GM23338 (cell line): ENCODE measurements around the gene ZBTB42. TPM values are rescaled to one million over a fixed set of nuclear protein-coding genes. Genes with fewer than 3 reads are reported as not detected.

Experiments
- ATAC-seq: fragments of 200-7000 bp; cut with Tn5 transposase; 3 replicates; pipeline ENCODE4 v1.9.1; 2020
- DNase-seq: peaks from one replicate; pipeline ENCODE4 v3.0.0-alpha.2; 2015; ENCODE audit warnings: low spot score
- H2AFZ ChIP-seq: fragments of 200-600 bp; sonication (generic); 2 replicates; pipeline ENCODE4 v1.8.0; 2016; ENCODE audit warnings: antibody characterized with exemption, mild to moderate bottlenecking, moderate library complexity
- H3F3A ChIP-seq: fragments of 200-600 bp; sonication (generic); replicated peaks from 2 replicates; pipeline ENCODE4 v1.8.0; 2017; ENCODE audit warnings: antibody characterized with exemption, mixed run types, low read depth
- H3K27ac ChIP-seq: fragments of 200-600 bp; sonication (generic); 2 replicates; pipeline ENCODE4 v1.6.1; 2016; ENCODE audit warnings: low read depth
- H3K27me3 ChIP-seq: fragments of 200-600 bp; sonication (generic); 2 replicates; pipeline ENCODE4 v1.8.0; 2016; ENCODE audit warnings: mild to moderate bottlenecking, mixed run types, moderate library complexity; ENCODE audit not compliant: insufficient read depth
- H3K36me3 ChIP-seq: fragments of 200-600 bp; sonication (generic); 2 replicates; pipeline ENCODE4 v1.8.0; 2016; ENCODE audit warnings: mild to moderate bottlenecking; ENCODE audit not compliant: insufficient read depth
- H3K4me1 ChIP-seq: fragments of 200-600 bp; sonication (generic); 2 replicates; pipeline ENCODE4 v1.8.0; 2016; ENCODE audit warnings: mild to moderate bottlenecking, moderate library complexity; ENCODE audit not compliant: insufficient read depth
- H3K4me2 ChIP-seq: fragments of 200-600 bp; sonication (generic); 2 replicates; pipeline ENCODE4 v1.7.1; 2017; ENCODE audit warnings: mixed run types
- H3K4me3 ChIP-seq: fragments of 200-600 bp; sonication (generic); 2 replicates; pipeline ENCODE4 v1.6.1; 2016; ENCODE audit warnings: mixed run types
- H3K79me2 ChIP-seq: fragments of 200-600 bp; sonication (generic); replicated peaks from 2 replicates; pipeline ENCODE4 v1.8.0; 2017; ENCODE audit warnings: mild to moderate bottlenecking; ENCODE audit not compliant: insufficient read depth
- H3K9me2 ChIP-seq: fragments of 200-600 bp; sonication (generic); 2 replicates; pipeline ENCODE4 v1.8.0; 2017; ENCODE audit not compliant: insufficient read depth
- H4K20me1 ChIP-seq: fragments of 200-600 bp; sonication (generic); replicated peaks from 2 replicates; pipeline ENCODE4 v1.8.0; 2017; ENCODE audit warnings: mild to moderate bottlenecking; ENCODE audit not compliant: insufficient read depth
- H3K27ac Mint-ChIP-seq: 2 replicates; pipeline ENCODE4 v1.8.0; 2020; ENCODE audit warnings: inconsistent platforms, mild to moderate bottlenecking, moderate library complexity, mixed read lengths
- H3K27me3 Mint-ChIP-seq: 3 replicates; pipeline ENCODE4 v1.8.0; 2022; ENCODE audit warnings: low read depth, mild to moderate bottlenecking, moderate library complexity, mixed read lengths, inconsistent platforms; ENCODE audit not compliant: insufficient read depth, poor library complexity
- H3K36me3 Mint-ChIP-seq: 3 replicates; pipeline ENCODE4 v1.8.0; 2021; ENCODE audit warnings: low read depth, mild to moderate bottlenecking, inconsistent platforms, moderate library complexity, mixed read lengths
- H3K4me1 Mint-ChIP-seq: 3 replicates; pipeline ENCODE4 v1.8.0; 2020; ENCODE audit warnings: mild to moderate bottlenecking, inconsistent platforms, mixed read lengths
- H3K4me3 Mint-ChIP-seq: 3 replicates; pipeline ENCODE4 v1.8.0; 2021; ENCODE audit warnings: moderate library complexity, mild to moderate bottlenecking, inconsistent platforms, mixed read lengths
- H3K9me3 Mint-ChIP-seq: 3 replicates; pipeline ENCODE4 v1.8.0; 2020; ENCODE audit warnings: moderate library complexity, mild to moderate bottlenecking, inconsistent platforms, mixed read lengths
- CREB1 ChIP-seq: fragments of 250-450 bp; sonication (Bioruptor Pico); IDR thresholded peaks from 2 replicates; pipeline ENCODE4 v1.5.0; 2020; ENCODE audit warnings: low read depth, mild to moderate bottlenecking, moderate library complexity
- JUNB ChIP-seq: IDR thresholded peaks from one replicate; pipeline ENCODE4 v1.6.1; 2016; ENCODE audit warnings: antibody characterized with exemption; ENCODE audit not compliant: unreplicated experiment
- polyA plus RNA-seq: library from polyadenylated mRNA; unstranded; fragments of >200 nt; fragmentation: Nextera tagmentation; extraction: Ambion mirVana; gene quantifications from 2 replicates; pipeline ENCODE4 v1.2.1, GENCODE V29; 2016
- total RNA-seq: library from RNA; depleted of rRNA; stranded (reverse); fragments of >200 nt; shearing (Covaris generic); gene quantifications from 2 replicates; pipeline ENCODE4 v1.2.3, GENCODE V29; 2014
- TF ChIP-seq, protein P1 (sequence below), 2 experiments: fragments of 200-600 bp in 1 of 2; sonication (generic) in 1 of 2; conservative IDR thresholded peaks; 2 replicates each; pipeline versions ENCODE4 v1.5.1 to v1.6.1; 2016 to 2017; ENCODE audit warnings: antibody characterized with exemption in 2 of 2, low read depth in 2 of 2, mild to moderate bottlenecking in 2 of 2, moderate library complexity in 1 of 2
- TF ChIP-seq, protein P2 (sequence below): IDR thresholded peaks from 2 replicates; pipeline ENCODE4 v1.6.1; 2016; ENCODE audit warnings: antibody characterized with exemption
- TF ChIP-seq, protein P3 (sequence below): fragments of 250-450 bp; sonication (Bioruptor Pico); IDR thresholded peaks from 2 replicates; pipeline ENCODE4 v1.5.0; 2020; ENCODE audit warnings: mild to moderate bottlenecking, moderate library complexity
- TF ChIP-seq, protein P4 (sequence below): IDR thresholded peaks from one replicate; pipeline ENCODE4 v1.6.1; 2018; ENCODE audit warnings: antibody characterized with exemption; ENCODE audit not compliant: unreplicated experiment

Gene ZBTB42
- total and polyA plus RNA-seq, 2 experiments from 2014 or later, result 0.70 to 4.4 TPM

DNA sequence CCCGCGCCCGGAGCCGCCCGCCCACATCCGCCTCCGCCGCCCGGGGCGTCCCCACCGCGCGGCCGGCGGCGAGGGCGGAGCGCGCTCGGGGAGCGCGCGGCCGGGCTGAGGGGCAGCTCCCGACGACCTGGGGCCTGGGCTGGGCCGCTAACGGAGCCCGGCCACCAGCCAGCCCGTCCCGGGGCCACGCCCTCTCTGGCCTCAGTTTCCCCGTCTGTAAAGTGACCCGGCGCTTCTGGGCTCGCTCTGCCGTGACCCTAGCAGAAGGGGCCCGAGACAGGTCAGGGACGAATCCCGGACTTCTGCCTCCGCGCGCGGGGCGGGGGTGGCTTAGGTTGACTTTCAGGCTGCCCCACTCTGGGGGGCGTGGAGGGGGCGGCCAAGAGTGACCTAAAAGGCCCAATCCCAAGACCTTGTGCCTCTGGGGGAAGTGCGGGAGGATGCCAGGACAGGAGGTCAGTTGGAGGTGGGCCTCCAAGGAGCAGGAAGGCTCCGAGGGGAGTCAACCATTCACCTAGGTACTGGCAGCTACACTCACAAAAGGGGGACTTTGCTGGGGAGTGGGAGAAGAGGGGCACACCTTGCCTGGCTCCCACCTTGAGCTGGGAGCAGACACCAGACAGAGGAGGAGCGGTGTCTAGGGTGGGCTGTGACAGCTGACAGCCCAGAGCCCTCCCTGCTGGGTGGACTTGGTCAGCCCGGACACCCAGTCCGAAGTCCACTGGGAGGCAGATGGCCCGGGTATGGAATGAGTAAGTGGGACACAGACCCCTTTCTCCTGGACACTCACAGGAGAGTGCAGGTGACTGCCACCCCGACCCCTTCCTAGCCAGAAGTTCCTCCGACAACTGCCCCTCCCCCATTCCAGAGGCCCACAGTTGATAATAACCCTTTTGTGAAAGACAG is 4.9 kb upstream of the ZBTB42 start (continued):
- TF ChIP-seq, protein P1, sequence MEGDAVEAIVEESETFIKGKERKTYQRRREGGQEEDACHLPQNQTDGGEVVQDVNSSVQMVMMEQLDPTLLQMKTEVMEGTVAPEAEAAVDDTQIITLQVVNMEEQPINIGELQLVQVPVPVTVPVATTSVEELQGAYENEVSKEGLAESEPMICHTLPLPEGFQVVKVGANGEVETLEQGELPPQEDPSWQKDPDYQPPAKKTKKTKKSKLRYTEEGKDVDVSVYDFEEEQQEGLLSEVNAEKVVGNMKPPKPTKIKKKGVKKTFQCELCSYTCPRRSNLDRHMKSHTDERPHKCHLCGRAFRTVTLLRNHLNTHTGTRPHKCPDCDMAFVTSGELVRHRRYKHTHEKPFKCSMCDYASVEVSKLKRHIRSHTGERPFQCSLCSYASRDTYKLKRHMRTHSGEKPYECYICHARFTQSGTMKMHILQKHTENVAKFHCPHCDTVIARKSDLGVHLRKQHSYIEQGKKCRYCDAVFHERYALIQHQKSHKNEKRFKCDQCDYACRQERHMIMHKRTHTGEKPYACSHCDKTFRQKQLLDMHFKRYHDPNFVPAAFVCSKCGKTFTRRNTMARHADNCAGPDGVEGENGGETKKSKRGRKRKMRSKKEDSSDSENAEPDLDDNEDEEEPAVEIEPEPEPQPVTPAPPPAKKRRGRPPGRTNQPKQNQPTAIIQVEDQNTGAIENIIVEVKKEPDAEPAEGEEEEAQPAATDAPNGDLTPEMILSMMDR (conservative IDR thresholded peaks at IDR 0.05; ENCODE audit: low read depth in 2 of 2), result no peak

DNA sequence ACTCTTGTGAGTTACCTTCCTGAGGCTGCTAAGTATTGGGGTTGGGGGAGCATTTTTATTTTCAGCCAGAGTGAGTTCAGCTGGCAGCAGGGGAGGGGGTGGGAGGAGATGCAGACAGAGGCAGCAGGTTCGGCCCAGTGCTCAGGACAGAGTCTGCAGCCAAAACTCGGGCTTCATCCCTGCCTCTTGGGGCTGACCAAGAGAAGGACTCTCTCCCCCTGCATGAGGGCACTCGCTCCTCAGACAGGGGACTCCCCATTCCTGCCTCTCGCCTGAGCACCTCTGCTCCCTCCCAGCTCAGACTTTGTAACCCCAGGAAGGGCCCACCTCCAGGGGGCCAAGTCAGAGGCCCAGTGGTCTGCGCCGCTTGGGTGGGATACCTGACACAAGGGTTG is 4.2 kb upstream of the ZBTB42 start:
- H3K4me1 Mint-ChIP-seq, result peaks cover 43% of the 10 kb centered on the region
- peaks cover under 1% of the 10 kb centered on the region; the same call in 2 of the 3 replicates for H3K36me3 Mint-ChIP-seq
- H3K4me1 ChIP-seq, result peaks cover 34% of the 10 kb centered on the region
- H3K27ac Mint-ChIP-seq, result no peak overlapping the region
- H3K9me3 Mint-ChIP-seq, result no peaks in the 10 kb centered on the region
- 0 out of 2 replicates have a peak overlapping the region, but pooled peaks have one; percentile 13 for H3K4me3 ChIP-seq
- peaks cover 52% of the 10 kb centered on the region for H3K27me3 ChIP-seq
- H3K36me3 ChIP-seq, result no peaks in the 10 kb centered on the region
- no peak for ATAC-seq
- H3K27ac ChIP-seq, result no peak overlapping the region
- H3K27me3 Mint-ChIP-seq, result peaks cover 51% of the 10 kb centered on the region
- H3K4me2 ChIP-seq, result peak overlapping the region; percentile 88
- DNase-seq, result no peak
- H3K4me3 Mint-ChIP-seq, result peak overlapping the region; percentile 60
- peaks cover 13% of the 10 kb centered on the region; the same call in 1 of the 2 replicates for H3K79me2 ChIP-seq
- H3F3A ChIP-seq, result peaks cover 12% of the 10 kb centered on the region; the same call in 1 of the 2 replicates
- H2AFZ ChIP-seq, result no peak overlapping the region
- TF ChIP-seq CREB1 (CRISPR knock-in tag) (no peak), JUNB (no peak)
- TF ChIP-seq, protein P2, sequence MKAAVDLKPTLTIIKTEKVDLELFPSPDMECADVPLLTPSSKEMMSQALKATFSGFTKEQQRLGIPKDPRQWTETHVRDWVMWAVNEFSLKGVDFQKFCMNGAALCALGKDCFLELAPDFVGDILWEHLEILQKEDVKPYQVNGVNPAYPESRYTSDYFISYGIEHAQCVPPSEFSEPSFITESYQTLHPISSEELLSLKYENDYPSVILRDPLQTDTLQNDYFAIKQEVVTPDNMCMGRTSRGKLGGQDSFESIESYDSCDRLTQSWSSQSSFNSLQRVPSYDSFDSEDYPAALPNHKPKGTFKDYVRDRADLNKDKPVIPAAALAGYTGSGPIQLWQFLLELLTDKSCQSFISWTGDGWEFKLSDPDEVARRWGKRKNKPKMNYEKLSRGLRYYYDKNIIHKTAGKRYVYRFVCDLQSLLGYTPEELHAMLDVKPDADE, result no peak
- TF ChIP-seq, protein P3, sequence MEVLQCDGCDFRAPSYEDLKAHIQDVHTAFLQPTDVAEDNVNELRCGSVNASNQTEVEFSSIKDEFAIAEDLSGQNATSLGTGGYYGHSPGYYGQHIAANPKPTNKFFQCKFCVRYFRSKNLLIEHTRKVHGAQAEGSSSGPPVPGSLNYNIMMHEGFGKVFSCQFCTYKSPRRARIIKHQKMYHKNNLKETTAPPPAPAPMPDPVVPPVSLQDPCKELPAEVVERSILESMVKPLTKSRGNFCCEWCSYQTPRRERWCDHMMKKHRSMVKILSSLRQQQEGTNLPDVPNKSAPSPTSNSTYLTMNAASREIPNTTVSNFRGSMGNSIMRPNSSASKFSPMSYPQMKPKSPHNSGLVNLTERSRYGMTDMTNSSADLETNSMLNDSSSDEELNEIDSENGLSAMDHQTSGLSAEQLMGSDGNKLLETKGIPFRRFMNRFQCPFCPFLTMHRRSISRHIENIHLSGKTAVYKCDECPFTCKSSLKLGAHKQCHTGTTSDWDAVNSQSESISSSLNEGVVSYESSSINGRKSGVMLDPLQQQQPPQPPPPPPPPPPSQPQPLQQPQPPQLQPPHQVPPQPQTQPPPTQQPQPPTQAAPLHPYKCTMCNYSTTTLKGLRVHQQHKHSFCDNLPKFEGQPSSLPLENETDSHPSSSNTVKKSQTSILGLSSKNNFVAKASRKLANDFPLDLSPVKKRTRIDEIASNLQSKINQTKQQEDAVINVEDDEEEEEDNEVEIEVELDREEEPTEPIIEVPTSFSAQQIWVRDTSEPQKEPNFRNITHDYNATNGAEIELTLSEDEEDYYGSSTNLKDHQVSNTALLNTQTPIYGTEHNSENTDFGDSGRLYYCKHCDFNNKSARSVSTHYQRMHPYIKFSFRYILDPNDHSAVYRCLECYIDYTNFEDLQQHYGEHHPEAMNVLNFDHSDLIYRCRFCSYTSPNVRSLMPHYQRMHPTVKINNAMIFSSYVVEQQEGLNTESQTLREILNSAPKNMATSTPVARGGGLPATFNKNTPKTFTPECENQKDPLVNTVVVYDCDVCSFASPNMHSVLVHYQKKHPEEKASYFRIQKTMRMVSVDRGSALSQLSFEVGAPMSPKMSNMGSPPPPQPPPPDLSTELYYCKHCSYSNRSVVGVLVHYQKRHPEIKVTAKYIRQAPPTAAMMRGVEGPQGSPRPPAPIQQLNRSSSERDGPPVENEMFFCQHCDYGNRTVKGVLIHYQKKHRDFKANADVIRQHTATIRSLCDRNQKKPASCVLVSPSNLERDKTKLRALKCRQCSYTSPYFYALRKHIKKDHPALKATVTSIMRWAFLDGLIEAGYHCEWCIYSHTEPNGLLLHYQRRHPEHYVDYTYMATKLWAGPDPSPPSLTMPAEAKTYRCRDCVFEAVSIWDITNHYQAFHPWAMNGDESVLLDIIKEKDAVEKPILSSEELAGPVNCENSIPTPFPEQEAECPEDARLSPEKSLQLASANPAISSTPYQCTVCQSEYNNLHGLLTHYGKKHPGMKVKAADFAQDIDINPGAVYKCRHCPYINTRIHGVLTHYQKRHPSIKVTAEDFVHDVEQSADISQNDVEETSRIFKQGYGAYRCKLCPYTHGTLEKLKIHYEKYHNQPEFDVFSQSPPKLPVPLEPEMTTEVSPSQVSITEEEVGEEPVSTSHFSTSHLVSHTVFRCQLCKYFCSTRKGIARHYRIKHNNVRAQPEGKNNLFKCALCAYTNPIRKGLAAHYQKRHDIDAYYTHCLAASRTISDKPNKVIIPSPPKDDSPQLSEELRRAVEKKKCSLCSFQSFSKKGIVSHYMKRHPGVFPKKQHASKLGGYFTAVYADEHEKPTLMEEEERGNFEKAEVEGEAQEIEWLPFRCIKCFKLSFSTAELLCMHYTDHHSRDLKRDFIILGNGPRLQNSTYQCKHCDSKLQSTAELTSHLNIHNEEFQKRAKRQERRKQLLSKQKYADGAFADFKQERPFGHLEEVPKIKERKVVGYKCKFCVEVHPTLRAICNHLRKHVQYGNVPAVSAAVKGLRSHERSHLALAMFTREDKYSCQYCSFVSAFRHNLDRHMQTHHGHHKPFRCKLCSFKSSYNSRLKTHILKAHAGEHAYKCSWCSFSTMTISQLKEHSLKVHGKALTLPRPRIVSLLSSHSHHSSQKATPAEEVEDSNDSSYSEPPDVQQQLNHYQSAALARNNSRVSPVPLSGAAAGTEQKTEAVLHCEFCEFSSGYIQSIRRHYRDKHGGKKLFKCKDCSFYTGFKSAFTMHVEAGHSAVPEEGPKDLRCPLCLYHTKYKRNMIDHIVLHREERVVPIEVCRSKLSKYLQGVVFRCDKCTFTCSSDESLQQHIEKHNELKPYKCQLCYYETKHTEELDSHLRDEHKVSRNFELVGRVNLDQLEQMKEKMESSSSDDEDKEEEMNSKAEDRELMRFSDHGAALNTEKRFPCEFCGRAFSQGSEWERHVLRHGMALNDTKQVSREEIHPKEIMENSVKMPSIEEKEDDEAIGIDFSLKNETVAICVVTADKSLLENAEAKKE (CRISPR knock-in tag), result no peak
- TF ChIP-seq, protein P4, sequence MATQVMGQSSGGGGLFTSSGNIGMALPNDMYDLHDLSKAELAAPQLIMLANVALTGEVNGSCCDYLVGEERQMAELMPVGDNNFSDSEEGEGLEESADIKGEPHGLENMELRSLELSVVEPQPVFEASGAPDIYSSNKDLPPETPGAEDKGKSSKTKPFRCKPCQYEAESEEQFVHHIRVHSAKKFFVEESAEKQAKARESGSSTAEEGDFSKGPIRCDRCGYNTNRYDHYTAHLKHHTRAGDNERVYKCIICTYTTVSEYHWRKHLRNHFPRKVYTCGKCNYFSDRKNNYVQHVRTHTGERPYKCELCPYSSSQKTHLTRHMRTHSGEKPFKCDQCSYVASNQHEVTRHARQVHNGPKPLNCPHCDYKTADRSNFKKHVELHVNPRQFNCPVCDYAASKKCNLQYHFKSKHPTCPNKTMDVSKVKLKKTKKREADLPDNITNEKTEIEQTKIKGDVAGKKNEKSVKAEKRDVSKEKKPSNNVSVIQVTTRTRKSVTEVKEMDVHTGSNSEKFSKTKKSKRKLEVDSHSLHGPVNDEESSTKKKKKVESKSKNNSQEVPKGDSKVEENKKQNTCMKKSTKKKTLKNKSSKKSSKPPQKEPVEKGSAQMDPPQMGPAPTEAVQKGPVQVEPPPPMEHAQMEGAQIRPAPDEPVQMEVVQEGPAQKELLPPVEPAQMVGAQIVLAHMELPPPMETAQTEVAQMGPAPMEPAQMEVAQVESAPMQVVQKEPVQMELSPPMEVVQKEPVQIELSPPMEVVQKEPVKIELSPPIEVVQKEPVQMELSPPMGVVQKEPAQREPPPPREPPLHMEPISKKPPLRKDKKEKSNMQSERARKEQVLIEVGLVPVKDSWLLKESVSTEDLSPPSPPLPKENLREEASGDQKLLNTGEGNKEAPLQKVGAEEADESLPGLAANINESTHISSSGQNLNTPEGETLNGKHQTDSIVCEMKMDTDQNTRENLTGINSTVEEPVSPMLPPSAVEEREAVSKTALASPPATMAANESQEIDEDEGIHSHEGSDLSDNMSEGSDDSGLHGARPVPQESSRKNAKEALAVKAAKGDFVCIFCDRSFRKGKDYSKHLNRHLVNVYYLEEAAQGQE, result no peak
- H4K20me1 ChIP-seq, result peaks cover 15% of the 10 kb centered on the region; the same call in 1 of the 2 replicates
- no peaks in the 10 kb centered on the region for H3K9me2 ChIP-seq
